Esophagus (tissue), 2 donors: ENCODE measurements around the gene PARP14. TPM values are rescaled to one million over a fixed set of nuclear protein-coding genes. Genes with fewer than 3 reads are reported as not detected.

Experiments used
- H3K27ac ChIP-seq, 2 donors: one replicate each; pipeline ENCODE4 v1.5.1; 2013; ENCODE audit warnings: low read depth in 2 of 2, mild to moderate bottlenecking in 2 of 2, inconsistent platforms in 1 of 2, low read length in 1 of 2, moderate library complexity in 1 of 2
- H3K27me3 ChIP-seq, 2 donors: one replicate each; pipeline ENCODE4 v1.6.1; 2013; ENCODE audit warnings: low read length in 2 of 2, control low read depth in 1 of 2, mild to moderate bottlenecking in 1 of 2; ENCODE audit not compliant: insufficient read depth in 2 of 2, control insufficient read depth in 1 of 2
- H3K36me3 ChIP-seq, 2 donors: one replicate each; pipeline ENCODE4 v1.6.1; 2013; ENCODE audit warnings: low read length in 1 of 2; ENCODE audit not compliant: control insufficient read depth in 2 of 2, insufficient read depth in 2 of 2
- H3K4me1 ChIP-seq, 2 donors: one replicate each; pipeline ENCODE4 v1.6.1; 2013; ENCODE audit warnings: low read length in 1 of 2; ENCODE audit not compliant: control insufficient read depth in 2 of 2, insufficient read depth in 2 of 2
- H3K4me3 ChIP-seq, 2 donors: one replicate each; pipeline ENCODE4 v1.5.1; 2013; ENCODE audit warnings: low read length in 2 of 2, mild to moderate bottlenecking in 2 of 2, low read depth in 1 of 2, moderate library complexity in 1 of 2
- H3K9me3 ChIP-seq, 2 donors: one replicate each; pipeline ENCODE4 v1.6.1; 2013; ENCODE audit warnings: mild to moderate bottlenecking in 2 of 2, low read depth in 1 of 2, low read length in 1 of 2, moderate library complexity in 1 of 2; ENCODE audit not compliant: control insufficient read depth in 2 of 2, insufficient read depth in 1 of 2
- WGBS, 2 donors: extraction: QIAGEN DNeasy Blood & Tissue Kit; methylation state at CpG; one replicate each; pipeline ENCODE4 v1.1.7; 2013; 5-methylcytosine and 5-hydroxymethylcytosine counted together
- polyA plus RNA-seq, 2 donors: library from polyadenylated mRNA; stranded (reverse); fragments of 200-250 nt; gene quantifications; one replicate each; pipeline ENCODE4 v1.2.3, GENCODE V29; 2013
- donor health status: healthy with polysubstance abuse.
- donor health status: Bipolar disorder and iron deficiency.

The PARP14 gene
- polyA plus RNA-seq, 2 donors, result 5.4 to 6.6 TPM

DNA sequence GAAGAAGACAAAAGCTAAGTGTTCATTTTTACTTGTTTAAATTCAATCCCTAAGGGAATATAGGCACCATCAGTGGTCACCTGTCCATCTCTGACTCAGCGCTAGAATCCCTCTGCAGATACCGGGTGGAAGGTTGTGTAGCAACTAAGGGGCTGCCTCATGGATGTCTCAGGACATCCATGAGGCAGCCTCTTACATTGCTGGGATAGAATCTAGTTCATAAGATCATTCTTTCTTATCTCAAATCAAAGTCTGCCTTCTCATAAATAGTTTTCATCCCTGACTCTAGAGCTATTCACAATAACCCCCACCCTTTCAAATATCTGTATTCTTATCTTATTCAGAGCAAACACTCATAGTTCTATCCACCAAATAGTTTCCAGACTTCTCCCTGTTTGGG is 74.9 kb downstream of the PARP14 start:
- peaks cover 0 to 5% of the 10 kb centered on the region in 2 donors for H3K36me3 ChIP-seq
- H3K4me3 ChIP-seq, result no peak overlapping the region
- no peaks in the 10 kb centered on the region for H3K9me3 ChIP-seq
- H3K27me3 ChIP-seq, result no peaks in the 10 kb centered on the region
- 93 to 94% methylated on average over 2 of the region's 2 CpGs for WGBS, 2 donors
- H3K4me1 ChIP-seq, result no peaks in the 10 kb centered on the region
- no peak overlapping the region for H3K27ac ChIP-seq

DNA sequence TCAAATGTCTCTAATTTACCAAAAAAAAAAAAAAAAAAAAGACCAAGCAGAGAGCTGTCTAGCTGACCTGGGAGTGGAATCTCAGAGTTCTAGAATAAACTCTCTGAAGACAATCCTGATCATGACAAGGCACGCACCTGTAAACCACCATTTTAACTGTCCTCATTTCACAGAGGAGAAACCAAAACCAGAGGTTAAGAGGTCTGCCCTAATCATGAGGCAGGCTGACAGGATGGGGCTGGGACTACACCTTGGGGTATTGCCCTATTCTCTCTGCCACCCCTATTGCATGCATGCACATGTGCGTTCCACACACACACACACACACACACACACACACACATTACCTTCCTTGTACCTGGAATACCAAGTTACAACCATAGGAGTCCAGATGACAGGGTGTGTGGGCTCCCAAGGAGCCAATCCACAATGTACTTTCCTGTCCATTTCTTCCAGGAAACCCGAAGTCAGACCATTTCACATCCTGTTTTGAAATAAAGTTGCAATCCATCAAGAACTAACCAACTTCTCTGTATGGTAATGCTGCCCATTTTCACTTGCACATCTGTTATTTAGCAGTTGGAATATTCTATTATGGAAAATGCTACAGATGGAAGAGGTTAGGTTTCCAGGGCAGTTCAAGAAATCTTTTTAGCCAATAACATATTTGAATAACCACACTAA is 78.4 kb downstream of the PARP14 start:
- Histone ChIP-seq H3K27me3 (no peaks in the 10 kb centered on the region), H3K4me1 (no peaks in the 10 kb centered on the region), H3K27ac (peak overlapping the region in 1 of 2 donors; percentile 13), H3K9me3 (no peaks in the 10 kb centered on the region), H3K4me3 (no peak overlapping the region), H3K36me3 (peaks cover 0 to 5% of the 10 kb centered on the region in 2 donors)
- WGBS, 2 donors, result 78 to 80% methylated on average over 3 of the region's 3 CpGs

- 81 to 85% methylated on average over 3 of the region's 3 CpGs for WGBS, 2 donors
- Histone ChIP-seq H3K27me3 (no peaks in the 10 kb centered on the region), H3K9me3 (no peaks in the 10 kb centered on the region), H3K27ac (no peak overlapping the region), H3K36me3 (peaks cover 0 to 3% of the 10 kb centered on the region in 2 donors), H3K4me1 (no peaks in the 10 kb centered on the region), H3K4me3 (no peak overlapping the region)
These were observed 80.0 kb downstream of the PARP14 start for GRCh38 chr3:122760453-122761271.

DNA sequence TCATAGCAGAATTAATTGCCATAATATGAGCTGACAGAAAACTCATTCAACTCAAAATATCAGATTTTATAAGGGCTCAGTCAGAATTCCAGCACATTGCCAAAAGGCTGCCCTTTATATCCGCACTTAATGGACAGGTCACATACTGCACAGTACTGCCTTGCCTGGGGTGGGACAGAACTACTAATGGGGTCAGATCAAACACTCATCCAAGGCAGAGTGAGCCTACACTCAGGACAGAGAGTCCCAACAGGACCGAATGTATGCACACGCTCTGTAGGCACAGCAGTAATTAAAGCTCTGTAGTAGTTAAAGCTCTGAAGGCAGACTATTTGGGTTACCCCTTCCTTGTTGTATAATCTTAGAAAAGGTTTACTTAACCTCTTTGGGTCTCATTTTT is 85.8 kb downstream of the PARP14 start:
- WGBS, 2 donors, result 97% methylated on average over 3 of the region's 3 CpGs
- Histone ChIP-seq H3K27me3 (no peaks in the 10 kb centered on the region), H3K4me3 (no peak overlapping the region), H3K27ac (no peak overlapping the region), H3K9me3 (no peaks in the 10 kb centered on the region), H3K36me3 (no peaks in the 10 kb centered on the region), H3K4me1 (no peaks in the 10 kb centered on the region)

DNA sequence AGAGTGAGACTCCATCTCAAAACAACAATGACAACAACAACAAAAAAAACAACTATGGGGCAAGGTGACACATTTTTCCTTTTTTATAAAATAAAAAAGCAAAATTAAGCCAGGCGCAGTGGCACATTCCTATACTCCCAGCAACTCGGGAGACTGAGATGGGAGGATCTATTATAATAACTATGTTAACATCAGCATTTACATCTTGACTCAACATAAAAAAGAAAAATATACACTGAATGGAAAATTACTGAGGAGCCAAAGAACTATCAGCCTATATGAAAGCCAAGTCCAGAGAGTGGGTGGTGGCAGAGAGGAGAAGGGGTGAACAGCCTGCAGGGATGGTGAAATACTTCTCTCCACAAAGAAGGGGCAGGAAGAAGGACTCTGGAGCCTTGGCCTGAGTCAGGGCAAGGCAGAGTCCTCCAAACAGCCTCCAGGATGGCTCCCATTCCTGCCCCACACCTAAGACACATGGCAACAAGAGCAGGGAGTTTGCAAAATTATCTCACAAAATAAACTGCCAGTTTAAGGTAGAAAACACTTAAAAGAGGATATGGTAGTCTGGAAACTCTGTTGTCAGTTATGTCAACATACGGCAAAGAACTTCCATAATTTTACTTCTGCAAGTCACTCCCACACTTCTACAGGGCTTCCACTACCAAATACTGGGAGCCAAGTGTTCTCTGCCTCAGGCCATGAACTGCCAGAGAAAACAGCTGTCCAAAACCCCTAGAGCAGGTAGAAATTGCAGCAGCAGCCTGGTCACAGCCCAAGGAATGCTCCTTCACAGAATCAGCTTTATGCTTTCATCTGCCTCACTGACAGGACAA is 87.1 kb downstream of the PARP14 start:
- 82 to 95% methylated on average over 3 of the region's 3 CpGs for WGBS, 2 donors
- Histone ChIP-seq H3K4me3 (no peak overlapping the region), H3K27ac (no peak overlapping the region), H3K36me3 (no peaks in the 10 kb centered on the region), H3K9me3 (no peaks in the 10 kb centered on the region), H3K27me3 (no peaks in the 10 kb centered on the region), H3K4me1 (no peaks in the 10 kb centered on the region)

DNA sequence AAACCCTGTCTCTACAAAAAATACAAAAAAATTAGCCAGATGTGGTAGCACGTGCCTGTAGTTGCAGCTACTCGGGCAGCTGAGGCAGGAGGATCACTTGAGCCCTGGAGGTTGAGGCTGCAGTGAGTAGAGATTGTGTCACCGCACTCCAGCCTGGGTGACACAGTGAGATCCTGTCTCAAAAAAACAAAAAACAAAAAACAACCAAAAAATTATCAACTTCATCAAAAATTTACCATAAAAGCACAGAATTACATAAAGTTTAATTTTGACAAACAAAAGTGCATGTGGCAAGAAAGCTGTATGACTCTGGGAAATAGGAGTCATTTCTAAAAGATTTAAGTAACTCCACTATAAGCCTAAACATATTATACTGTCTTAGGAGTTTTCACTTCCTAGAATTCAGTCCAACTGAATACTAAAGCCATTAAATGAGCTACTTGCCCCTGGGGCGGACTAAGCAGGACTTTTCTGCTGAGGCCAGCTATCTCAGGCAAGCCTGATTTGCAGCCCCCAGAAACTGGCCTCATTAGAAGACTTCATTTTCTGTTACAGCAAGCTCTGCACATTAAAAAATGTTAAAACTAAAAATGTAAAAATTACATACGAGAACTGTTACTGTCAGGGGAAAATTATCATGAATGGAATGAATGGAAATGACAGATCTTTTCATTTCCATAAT is 90.0 kb downstream of the PARP14 start:
- Histone ChIP-seq H3K4me3 (no peak overlapping the region), H3K9me3 (no peaks in the 10 kb centered on the region), H3K27ac (no peak overlapping the region), H3K4me1 (no peaks in the 10 kb centered on the region), H3K36me3 (peaks cover 2% of the 10 kb centered on the region in 2 donors), H3K27me3 (no peaks in the 10 kb centered on the region)
- WGBS, 2 donors, result 93% methylated on average over 5 of the region's 5 CpGs

DNA sequence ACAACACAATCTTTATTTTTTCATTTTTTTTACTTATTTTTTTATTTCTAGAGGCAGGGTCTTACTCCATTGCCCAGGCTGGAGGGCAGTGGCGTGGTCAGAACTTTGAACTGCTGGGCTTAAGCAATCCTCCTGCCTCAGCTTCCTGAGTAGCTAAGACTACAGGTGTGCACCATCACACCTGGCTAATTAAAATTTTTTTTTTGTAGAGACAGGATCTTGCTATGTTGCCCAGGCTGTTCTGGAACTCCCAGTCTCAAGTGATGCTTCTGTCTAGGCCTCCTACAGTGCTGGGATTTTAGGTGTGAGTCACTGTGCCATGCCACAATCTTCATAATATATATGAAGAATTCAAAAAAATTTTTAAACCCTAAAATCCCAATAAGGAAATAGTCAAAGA is 92.2 kb downstream of the PARP14 start:
- H3K36me3 ChIP-seq, result peaks cover 2% of the 10 kb centered on the region in 2 donors
- H3K4me3 ChIP-seq, result no peak overlapping the region
- WGBS, 2 donors, result 96 to 97% methylated on average over 1 of the region's 1 CpG
- H3K27me3 ChIP-seq, result no peaks in the 10 kb centered on the region
- H3K4me1 ChIP-seq, result no peaks in the 10 kb centered on the region
- H3K27ac ChIP-seq, result no peak overlapping the region
- H3K9me3 ChIP-seq, result no peaks in the 10 kb centered on the region

GRCh38 chr3:122773944-122774509 is 93.4 kb downstream of the PARP14 start:
- peaks cover 2% of the 10 kb centered on the region in 2 donors for H3K36me3 ChIP-seq
- H3K27ac ChIP-seq, result no peak overlapping the region
- WGBS, 2 donors, result 89 to 94% methylated on average over 3 of the region's 3 CpGs
- no peak overlapping the region for H3K4me3 ChIP-seq
- no peaks in the 10 kb centered on the region for H3K9me3 ChIP-seq
- H3K27me3 ChIP-seq, result no peaks in the 10 kb centered on the region
- H3K4me1 ChIP-seq, result no peaks in the 10 kb centered on the region

DNA sequence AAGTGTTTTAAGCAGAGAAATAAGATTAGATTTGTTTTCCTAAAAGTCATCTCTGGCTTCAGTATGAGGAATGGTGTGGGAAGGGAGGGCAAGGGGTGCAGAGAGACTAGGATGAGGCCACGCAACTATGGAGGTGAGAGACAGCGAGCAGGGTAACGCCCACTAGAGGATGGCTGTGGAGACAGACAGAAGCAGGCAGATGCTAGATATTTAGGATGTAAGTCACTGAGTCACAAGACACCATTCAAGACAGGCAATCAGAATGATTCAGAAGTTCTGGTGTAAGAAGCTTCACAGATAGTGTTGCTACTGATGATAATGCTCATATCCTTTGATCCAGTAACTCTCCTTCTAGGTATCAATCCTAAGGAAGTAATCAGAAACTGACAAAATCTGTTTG is 93.9 kb downstream of the PARP14 start:
- WGBS, 2 donors, result 93 to 98% methylated on average over 3 of the region's 3 CpGs
- H3K27ac ChIP-seq, result no peak overlapping the region

More for the DNA sequence above, 93.9 kb downstream of the PARP14 start:
- Histone ChIP-seq H3K27me3 (no peaks in the 10 kb centered on the region), H3K9me3 (no peaks in the 10 kb centered on the region), H3K4me3 (no peak overlapping the region), H3K4me1 (no peaks in the 10 kb centered on the region), H3K36me3 (peaks cover 2% of the 10 kb centered on the region in 2 donors)
